ENCODE results near the gene TBC1D22A. TPM values are rescaled to one million over a fixed set of nuclear protein-coding genes. Genes with fewer than 3 reads are reported as not detected.

TBC1D22A gene
- total RNA-seq, 4 donors from 2014 or later, result 15.6 to 21.7 (median 20.5) TPM

- Histone ChIP-seq H3K9me3 (no peaks in the 10 kb centered on the region), H3K4me1 (peaks cover 14 to 91% (median 24%) of the 10 kb centered on the region in 3 donors), H3K36me3 (no peaks in the 10 kb centered on the region), H3K27ac (peak overlapping the region; percentile 7 to 90 (median 79)), H3K4me3 (no peak overlapping the region), H3K27me3 (no peaks in the 10 kb centered on the region)
- TF ChIP-seq POLR2A (IDR thresholded peaks at IDR 0.05), result no peak
- intact Hi-C loops (cut with DNase I), result no loop called here
- 46 to 77% methylated on average over 6 to 7 of the region's 19 CpGs for WGBS, 2 donors
- DNase-seq, result no peak
These were observed 281.6 kb downstream of the TBC1D22A start for GRCh38 chr22:47043835-47044721.

- peaks cover 14 to 88% (median 24%) of the 10 kb centered on the region in 3 donors for H3K4me1 ChIP-seq
- 83 to 92% methylated on average over 19 to 28 of the region's 29 CpGs for WGBS, 2 donors
- no peak for TF ChIP-seq CTCF (IDR thresholded peaks at IDR 0.05)
- no peak for TF ChIP-seq POLR2A (IDR thresholded peaks at IDR 0.05)
These were observed 282.5 kb downstream of the TBC1D22A start for GRCh38 chr22:47044722-47045535.

GRCh38 chr22:47045691-47046410 lies 283.4 kb downstream of the TBC1D22A start:
- Histone ChIP-seq H3K4me3 (no peak overlapping the region), H3K9me3 (no peaks in the 10 kb centered on the region), H3K27me3 (no peaks in the 10 kb centered on the region), H3K27ac (peak overlapping the region in 3 of 4 donors; percentile 71 to 90 (median 88)), H3K36me3 (no peaks in the 10 kb centered on the region), H3K4me1 (peaks cover 13 to 79% (median 20%) of the 10 kb centered on the region in 3 donors)
- 92 to 94% methylated on average over 3 to 5 of the region's 14 CpGs for WGBS, 2 donors
- intact Hi-C loops (cut with DNase I), result no loop called here
- DNase-seq, result no peak
- TF ChIP-seq POLR2A (IDR thresholded peaks at IDR 0.05) (no peak), CTCF (IDR thresholded peaks at IDR 0.05) (no peak)

More at GRCh38 chr22:47044722-47045535, 282.5 kb downstream of the TBC1D22A start:
- Histone ChIP-seq H3K27me3 (no peaks in the 10 kb centered on the region), H3K27ac (peak overlapping the region in 3 of 4 donors; percentile 70 to 90 (median 88)), H3K36me3 (no peaks in the 10 kb centered on the region), H3K4me3 (no peak overlapping the region), H3K9me3 (no peaks in the 10 kb centered on the region)
- no peak for DNase-seq
- intact Hi-C loops (cut with DNase I), result no loop called here

GRCh38 chr22:47046411-47047065 lies 284.1 kb downstream of the TBC1D22A start:
- H3K9me3 ChIP-seq, result no peaks in the 10 kb centered on the region
- H3K27me3 ChIP-seq, result no peaks in the 10 kb centered on the region
- H3K4me3 ChIP-seq, result no peak overlapping the region
- peaks cover 0 to 3% (median 0%) of the 10 kb centered on the region in 3 donors for H3K36me3 ChIP-seq
- H3K4me1 ChIP-seq, result peaks cover 6 to 72% (median 16%) of the 10 kb centered on the region in 3 donors
- no peak for TF ChIP-seq CTCF (IDR thresholded peaks at IDR 0.05)
- TF ChIP-seq POLR2A (IDR thresholded peaks at IDR 0.05), result no peak
- H3K27ac ChIP-seq, result peak overlapping the region; percentile 9 to 90 (median 80)
- DNase-seq, result no peak
- intact Hi-C loops (cut with DNase I), result no loop called here
- WGBS, 2 donors, result 68 to 83% methylated on average over 1 to 5 of the region's 10 CpGs
